Naive thymus-derived CD4-positive, alpha-beta T cell (primary cell): ENCODE data around the gene LUZP2. TPM values are rescaled to one million over a fixed set of nuclear protein-coding genes. Genes with fewer than 3 reads are reported as not detected.

ENCODE experiments used
- ATAC-seq: fragments of 150-1000 bp; cut with Tn5 transposase; 2 replicates; pipeline ENCODE4 v1.10.0; 2021; ENCODE audit warnings: mild to moderate bottlenecking, moderate library complexity
- CTCF ChIA-PET: fragments of 350-600 bp; sonication (Branson Sonifier 250); formaldehyde crosslinking; loops from one replicate; lab custom pipeline; 2021; ENCODE audit warnings: antibody characterized with exemption; lab: Charles Lee
- POLR2A ChIA-PET: fragments of 350-600 bp; sonication (Branson Sonifier 250); formaldehyde crosslinking; loops from one replicate; lab custom pipeline; 2021; ENCODE audit warnings: antibody characterized with exemption, inconsistent platforms; lab: Charles Lee
- DNase-seq, 9 donors: peaks; one replicate each; pipeline versions ENCODE4 v3.0.0 to v3.0.0-alpha.2; 2020 to 2022; ENCODE audit warnings: mixed read lengths in 1 of 9
- H3K27ac ChIP-seq: one replicate; pipeline ENCODE4 v1.7.0; 2013; ENCODE audit warnings: mild to moderate bottlenecking, low read depth, low read length, moderate library complexity
- H3K27me3 ChIP-seq, 2 donors: one replicate each; pipeline ENCODE4 v1.7.0; 2013; ENCODE audit warnings: low read length in 2 of 2, mild to moderate bottlenecking in 2 of 2, moderate library complexity in 2 of 2; ENCODE audit not compliant: control insufficient read depth in 2 of 2, insufficient read depth in 2 of 2
- H3K36me3 ChIP-seq, 3 experiments: 1 replicate in 2 of 3; 2 replicates in 1 of 3; pipeline ENCODE4 v1.7.0; 2013; ENCODE audit warnings: low read length in 3 of 3, mild to moderate bottlenecking in 3 of 3, moderate library complexity in 1 of 3; ENCODE audit not compliant: insufficient read depth in 3 of 3, control insufficient read depth in 2 of 3
- H3K4me1 ChIP-seq, 2 donors: one replicate each; pipeline ENCODE4 v1.7.0; 2013; ENCODE audit warnings: low read length in 2 of 2, mild to moderate bottlenecking in 2 of 2, moderate library complexity in 1 of 2; ENCODE audit not compliant: control insufficient read depth in 2 of 2, insufficient read depth in 2 of 2
- H3K4me3 ChIP-seq: 2 replicates; pipeline ENCODE4 v1.7.0; 2013; ENCODE audit warnings: mild to moderate bottlenecking, low read length
- H3K9me3 ChIP-seq, 3 experiments: 1 replicate in 2 of 3; 2 replicates in 1 of 3; pipeline ENCODE4 v1.7.0; 2013; ENCODE audit warnings: low read length in 3 of 3; ENCODE audit not compliant: control insufficient read depth in 2 of 3
- H3K27ac Mint-ChIP-seq, 9 donors: one replicate each; pipeline ENCODE4 v1.8.0; 2020 to 2022; ENCODE audit warnings: mixed read lengths in 9 of 9, mild to moderate bottlenecking in 8 of 9, moderate library complexity in 5 of 9, inconsistent platforms in 2 of 9
- H3K27me3 Mint-ChIP-seq, 5 donors: one replicate each; pipeline ENCODE4 v1.8.0; 2021 to 2022; ENCODE audit warnings: mixed read lengths in 5 of 5, mild to moderate bottlenecking in 1 of 5
- H3K36me3 Mint-ChIP-seq, 5 donors: one replicate each; pipeline ENCODE4 v1.8.0; 2020 to 2022; ENCODE audit warnings: mixed read lengths in 5 of 5, mild to moderate bottlenecking in 3 of 5, inconsistent platforms in 1 of 5
- H3K4me1 Mint-ChIP-seq, 7 donors: one replicate each; pipeline ENCODE4 v1.8.0; 2020 to 2022; ENCODE audit warnings: mixed read lengths in 7 of 7, mild to moderate bottlenecking in 3 of 7, inconsistent platforms in 1 of 7
- H3K4me3 Mint-ChIP-seq, 10 donors: one replicate each; pipeline ENCODE4 v1.8.0; 2020 to 2022; ENCODE audit warnings: mild to moderate bottlenecking in 10 of 10, mixed read lengths in 10 of 10, moderate library complexity in 6 of 10, inconsistent platforms in 2 of 10
- H3K9me3 Mint-ChIP-seq, 11 donors: one replicate each; pipeline ENCODE4 v1.8.0; 2020 to 2022; ENCODE audit warnings: mixed read lengths in 11 of 11, mild to moderate bottlenecking in 4 of 11, inconsistent platforms in 1 of 11, moderate library complexity in 1 of 11
- intact Hi-C, 2 donors: fragments of 100-400 bp; cut with micrococcal nuclease; formaldehyde crosslinking; loops; one replicate each; pipeline ENCODE4 v1.15.1; 2023
- polyA plus RNA-seq, 2 donors: library from polyadenylated mRNA; unstranded; fragments of 300-500 nt; fragmentation: Illumina TruSeq; gene quantifications; one replicate each; pipeline ENCODE4 v1.2.3, GENCODE V29; 2021
- total RNA-seq, 6 experiments: library from RNA in 5 of 6; stranded (reverse) in 5 of 6; gene quantifications; 1 replicate in 5 of 6; 2 replicates in 1 of 6; pipeline ENCODE4 v1.2.3 and lab custom pipeline; 2021 to 2026

LUZP2 gene
- total and polyA plus RNA-seq, 7 experiments from 2014 or later = not detected

DNA sequence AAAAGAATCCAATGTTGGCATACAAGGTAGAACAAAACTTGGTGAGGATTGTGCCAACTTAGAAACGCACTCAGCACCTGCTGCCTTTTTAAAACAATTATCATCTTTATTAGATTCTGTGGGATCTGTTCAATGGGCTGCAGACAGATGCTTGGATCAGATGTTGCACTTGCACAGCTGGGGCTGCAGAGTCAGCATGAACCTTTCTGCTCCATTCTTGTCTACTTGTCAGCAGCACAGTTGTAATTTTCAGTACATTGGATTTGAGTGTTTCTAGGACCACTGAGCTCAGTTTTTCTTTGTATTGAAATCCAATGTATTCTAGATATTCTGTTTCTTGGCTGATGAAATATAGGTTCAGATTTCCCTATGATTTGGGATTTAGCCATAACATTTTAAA is 164.5 kb downstream of the LUZP2 start:
- Histone ChIP-seq H3K27me3 (no peaks in the 10 kb centered on the region), H3K27ac (no peak overlapping the region), H3K9me3 (no peaks in the 10 kb centered on the region), H3K4me3 (no peak overlapping the region), H3K36me3 (no peaks in the 10 kb centered on the region), H3K4me1 (no peaks in the 10 kb centered on the region)
- Mint-ChIP-seq H3K36me3 (no peaks in the 10 kb centered on the region), H3K27me3 (no peaks in the 10 kb centered on the region), H3K9me3 (peaks cover 1 to 19% (median 8%) of the 10 kb centered on the region in 11 donors), H3K4me1 (no peaks in the 10 kb centered on the region), H3K27ac (no peak overlapping the region), H3K4me3 (no peak overlapping the region)
- DNase-seq = no peak
- ChIA-PET POLR2A (no interaction called here), CTCF (no interaction called here)
- ATAC-seq = no peak
- intact Hi-C loops = no loop called here

DNA sequence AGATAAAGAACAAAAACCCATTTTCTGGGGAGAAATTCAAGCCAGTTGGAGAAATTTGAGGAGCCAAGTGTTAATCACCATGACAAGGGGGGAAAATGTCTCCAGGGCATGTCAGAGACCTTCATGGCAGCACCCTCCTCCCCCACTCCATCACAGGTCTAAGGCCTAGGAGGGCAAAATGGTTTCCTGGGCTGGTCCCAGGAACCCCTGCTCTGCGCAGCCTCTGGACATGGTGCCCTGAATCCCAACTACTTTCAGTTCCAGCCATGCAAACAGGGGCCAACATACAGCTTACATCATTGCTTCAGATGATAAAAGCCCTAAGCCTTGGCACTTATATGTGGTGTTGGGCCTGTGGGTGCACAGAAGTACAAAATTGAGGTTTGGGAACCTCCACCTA is 167.5 kb downstream of the LUZP2 start:
- DNase-seq (no peak), ATAC-seq (no peak)
- Histone ChIP-seq H3K9me3 (no peaks in the 10 kb centered on the region), H3K4me1 (no peaks in the 10 kb centered on the region), H3K27me3 (no peaks in the 10 kb centered on the region), H3K27ac (no peak overlapping the region), H3K4me3 (no peak overlapping the region), H3K36me3 (no peaks in the 10 kb centered on the region)
- H3K4me1 Mint-ChIP-seq = no peaks in the 10 kb centered on the region
- H3K27ac Mint-ChIP-seq = no peak overlapping the region
- H3K4me3 Mint-ChIP-seq = no peak overlapping the region
- no peaks in the 10 kb centered on the region for H3K27me3 Mint-ChIP-seq
- POLR2A ChIA-PET = no interaction called here
- CTCF ChIA-PET = no interaction called here
- peaks cover 1 to 17% (median 10%) of the 10 kb centered on the region in 11 donors for H3K9me3 Mint-ChIP-seq
- H3K36me3 Mint-ChIP-seq = no peaks in the 10 kb centered on the region
- intact Hi-C loops = no loop called here

DNA sequence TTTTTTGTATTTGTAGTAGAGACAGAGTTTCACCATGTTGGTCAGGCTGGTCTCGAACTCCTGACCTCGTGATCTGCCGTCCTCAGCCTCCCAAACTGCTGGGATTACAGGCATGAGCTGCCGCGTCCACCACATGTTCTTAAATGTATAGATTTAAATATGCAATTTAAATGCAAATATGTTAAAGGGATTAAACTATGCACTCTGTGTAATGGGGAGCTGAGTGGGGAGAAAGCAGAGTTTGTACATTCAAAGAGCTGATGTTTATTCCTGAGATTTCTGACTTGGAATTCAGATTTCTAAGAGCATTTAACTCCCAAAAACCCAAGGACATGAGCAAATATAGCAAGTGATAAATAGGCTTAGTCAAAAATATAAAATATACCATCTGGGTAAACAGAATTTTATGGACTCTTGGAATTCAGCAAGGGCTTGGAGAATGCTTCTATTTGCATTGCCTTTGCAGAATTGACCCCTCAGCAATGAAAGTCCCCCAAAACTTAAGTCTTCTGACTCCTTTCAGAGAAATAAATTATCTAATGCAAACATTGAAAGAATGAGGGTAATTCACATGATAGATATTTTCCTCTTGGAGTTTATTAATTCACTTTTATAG is 170.6 kb downstream of the LUZP2 start:
- ChIA-PET CTCF (no interaction called here), POLR2A (no interaction called here)
- H3K36me3 Mint-ChIP-seq = no peaks in the 10 kb centered on the region
- H3K36me3 ChIP-seq = no peaks in the 10 kb centered on the region
- intact Hi-C loops = no loop called here
- H3K4me1 Mint-ChIP-seq = no peaks in the 10 kb centered on the region
- DNase-seq (no peak), ATAC-seq (no peak)
- no peak overlapping the region for H3K27ac Mint-ChIP-seq
- H3K4me3 ChIP-seq = no peak overlapping the region
- H3K27ac ChIP-seq = no peak overlapping the region
- no peaks in the 10 kb centered on the region for H3K4me1 ChIP-seq
- no peak overlapping the region for H3K4me3 Mint-ChIP-seq
- H3K9me3 ChIP-seq = no peaks in the 10 kb centered on the region
- H3K9me3 Mint-ChIP-seq = peaks cover 1 to 17% (median 6%) of the 10 kb centered on the region in 11 donors
- H3K27me3 ChIP-seq = no peaks in the 10 kb centered on the region
- H3K27me3 Mint-ChIP-seq = no peaks in the 10 kb centered on the region

DNA sequence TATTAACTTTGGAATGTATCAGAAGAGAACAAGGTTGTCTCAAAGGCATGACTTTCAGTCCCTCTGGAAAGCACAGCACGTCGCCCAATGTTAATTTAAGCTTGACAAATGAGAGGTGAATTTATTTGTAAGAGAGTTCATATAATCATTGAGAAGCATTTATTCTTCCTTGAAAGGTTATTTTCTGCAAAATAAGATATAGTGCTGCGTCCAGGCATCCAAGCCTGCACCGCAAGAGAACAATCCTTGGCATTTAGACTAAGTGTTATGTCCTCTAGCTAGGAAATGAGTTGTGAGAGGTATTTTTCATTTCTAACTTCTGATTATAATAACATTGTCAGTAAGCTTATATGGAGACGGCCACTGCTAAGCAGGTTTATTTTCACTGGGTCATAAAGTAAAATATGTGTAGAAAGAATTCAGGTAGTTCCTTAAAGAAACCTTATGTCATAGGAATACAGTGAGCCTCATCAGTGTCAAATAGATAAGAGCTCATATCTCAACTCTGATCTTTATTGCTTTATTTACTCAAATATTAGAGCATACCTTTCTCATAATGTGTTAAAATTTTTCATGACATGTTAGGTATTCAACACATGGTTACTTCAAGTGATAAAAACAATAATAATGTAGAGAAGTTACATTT is 182.0 kb downstream of the LUZP2 start:
- H3K4me3 Mint-ChIP-seq = no peak overlapping the region
- no peaks in the 10 kb centered on the region for H3K36me3 Mint-ChIP-seq
- CTCF ChIA-PET = no interaction called here
- no peaks in the 10 kb centered on the region for H3K4me1 ChIP-seq
- ATAC-seq (no peak), DNase-seq (no peak)
- no peaks in the 10 kb centered on the region for H3K27me3 ChIP-seq
- H3K27ac Mint-ChIP-seq = no peak overlapping the region
- no peaks in the 10 kb centered on the region for H3K9me3 ChIP-seq
- H3K4me3 ChIP-seq = no peak overlapping the region
- no peaks in the 10 kb centered on the region for H3K4me1 Mint-ChIP-seq
- POLR2A ChIA-PET = no interaction called here
- H3K36me3 ChIP-seq = no peaks in the 10 kb centered on the region
- intact Hi-C loops = no loop called here
- H3K27ac ChIP-seq = no peak overlapping the region
- H3K9me3 Mint-ChIP-seq = peaks cover 0 to 7% (median 2%) of the 10 kb centered on the region in 11 donors
- H3K27me3 Mint-ChIP-seq = no peaks in the 10 kb centered on the region

DNA sequence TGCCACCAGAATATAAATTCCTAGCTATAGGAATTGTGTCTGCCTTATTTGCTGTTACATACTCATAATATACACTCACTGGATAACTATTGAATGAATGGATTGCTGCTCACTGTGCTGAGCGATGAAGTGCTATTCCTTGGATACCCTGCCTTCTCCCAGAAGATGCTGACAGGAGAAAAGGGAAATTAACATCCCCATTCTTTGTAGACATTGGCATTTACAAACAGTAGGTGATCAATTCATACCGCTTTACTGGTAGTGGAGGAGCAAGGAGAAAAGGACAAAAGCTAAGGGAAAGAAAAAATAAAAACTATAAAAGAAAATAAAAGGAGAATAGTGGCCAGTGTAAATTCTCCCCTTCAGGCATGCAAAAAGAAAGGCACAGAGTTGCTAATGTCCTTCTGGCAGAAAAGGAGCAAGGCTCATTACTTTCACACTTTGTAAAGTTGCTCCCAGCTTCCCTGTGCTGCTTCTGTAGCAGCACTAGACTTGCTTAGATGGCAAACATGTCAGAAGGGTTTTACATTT is 183.0 kb downstream of the LUZP2 start:
- H3K27me3 ChIP-seq = no peaks in the 10 kb centered on the region
- H3K9me3 ChIP-seq = no peaks in the 10 kb centered on the region
- no peak for ATAC-seq
- H3K36me3 Mint-ChIP-seq = no peaks in the 10 kb centered on the region
- no peaks in the 10 kb centered on the region for H3K4me1 ChIP-seq
- ChIA-PET CTCF (no interaction called here), POLR2A (no interaction called here)
- H3K36me3 ChIP-seq = no peaks in the 10 kb centered on the region
- no peak overlapping the region for H3K27ac ChIP-seq
- H3K27me3 Mint-ChIP-seq = no peaks in the 10 kb centered on the region
- intact Hi-C loops = no loop called here
- no peak for DNase-seq
- H3K27ac Mint-ChIP-seq = no peak overlapping the region
- no peak overlapping the region for H3K4me3 Mint-ChIP-seq
- peaks cover 0 to 11% (median 2%) of the 10 kb centered on the region in 11 donors for H3K9me3 Mint-ChIP-seq
- no peaks in the 10 kb centered on the region for H3K4me1 Mint-ChIP-seq
- no peak overlapping the region for H3K4me3 ChIP-seq

DNA sequence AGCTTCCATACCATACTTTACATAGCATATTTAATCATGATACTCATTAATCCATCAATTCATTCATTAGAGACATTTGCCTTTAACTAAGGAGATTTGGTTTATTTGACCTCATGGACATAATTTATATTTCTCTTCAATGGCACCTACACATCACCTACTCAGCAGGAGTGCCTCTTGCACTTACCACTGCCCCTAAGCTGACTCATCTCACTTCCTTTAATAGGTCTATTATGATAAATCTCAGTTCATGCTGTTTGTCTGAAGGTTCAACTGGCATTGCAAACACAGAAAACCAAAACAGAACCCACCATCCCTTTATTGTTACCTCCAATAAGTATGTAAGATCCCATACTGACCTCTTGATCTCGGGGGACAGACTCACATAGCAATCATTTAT is 186.7 kb downstream of the LUZP2 start:
- Mint-ChIP-seq H3K27me3 (no peaks in the 10 kb centered on the region), H3K9me3 (peaks cover 0 to 27% (median 3%) of the 10 kb centered on the region in 11 donors), H3K27ac (no peak overlapping the region), H3K4me3 (no peak overlapping the region), H3K36me3 (no peaks in the 10 kb centered on the region), H3K4me1 (no peaks in the 10 kb centered on the region)
- H3K27ac ChIP-seq = no peak overlapping the region
- ATAC-seq (no peak), DNase-seq (no peak)
- no peaks in the 10 kb centered on the region for H3K4me1 ChIP-seq
- no peaks in the 10 kb centered on the region for H3K9me3 ChIP-seq
- CTCF ChIA-PET = no interaction called here
- H3K36me3 ChIP-seq = no peaks in the 10 kb centered on the region
- intact Hi-C loops = no loop called here
- no peak overlapping the region for H3K4me3 ChIP-seq
- POLR2A ChIA-PET = no interaction called here
- H3K27me3 ChIP-seq = no peaks in the 10 kb centered on the region

DNA sequence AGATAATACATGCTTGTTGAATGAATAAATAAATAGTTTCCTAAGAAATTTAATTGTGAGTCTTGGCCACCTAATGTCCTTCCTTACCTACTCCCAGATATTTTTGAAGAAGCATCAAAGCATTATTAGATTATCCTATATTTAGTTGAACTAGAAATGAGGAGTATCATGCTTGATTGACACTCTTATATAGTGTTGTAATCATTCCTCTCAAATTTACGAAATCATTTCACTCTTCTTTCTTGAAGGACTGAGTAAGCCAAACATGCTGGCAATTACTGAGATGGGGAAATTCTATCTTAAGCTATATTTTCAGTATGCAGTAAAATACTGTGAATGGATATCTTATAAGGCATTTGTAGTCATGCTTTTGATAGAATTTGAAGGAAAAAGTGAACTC is 189.0 kb downstream of the LUZP2 start:
- no peaks in the 10 kb centered on the region for H3K27me3 ChIP-seq
- ChIA-PET POLR2A (no interaction called here), CTCF (no interaction called here)
- H3K4me3 ChIP-seq = no peak overlapping the region
- H3K4me1 ChIP-seq = no peaks in the 10 kb centered on the region
- no peak overlapping the region for H3K27ac ChIP-seq
- DNase-seq (no peak), ATAC-seq (no peak)
- Mint-ChIP-seq H3K27ac (no peak overlapping the region), H3K4me3 (no peak overlapping the region), H3K36me3 (no peaks in the 10 kb centered on the region), H3K9me3 (peaks cover 0 to 27% (median 3%) of the 10 kb centered on the region in 11 donors), H3K27me3 (no peaks in the 10 kb centered on the region), H3K4me1 (no peaks in the 10 kb centered on the region)
- intact Hi-C loops = no loop called here
- H3K36me3 ChIP-seq = no peaks in the 10 kb centered on the region
- H3K9me3 ChIP-seq = no peaks in the 10 kb centered on the region
